ENCODE measurements around the gene MSL3. TPM values are rescaled to one million over a fixed set of nuclear protein-coding genes. Genes with fewer than 3 reads are reported as not detected.

MSL3 gene
- total RNA-seq, 1 donor from 2014 or later, result 11.2 TPM

GRCh38 chrX:11760958-11761357 is 2.9 kb downstream of the MSL3 start:
- no peak overlapping the region for H3K27ac ChIP-seq (replicated peaks)
- TF ChIP-seq, protein P1, sequence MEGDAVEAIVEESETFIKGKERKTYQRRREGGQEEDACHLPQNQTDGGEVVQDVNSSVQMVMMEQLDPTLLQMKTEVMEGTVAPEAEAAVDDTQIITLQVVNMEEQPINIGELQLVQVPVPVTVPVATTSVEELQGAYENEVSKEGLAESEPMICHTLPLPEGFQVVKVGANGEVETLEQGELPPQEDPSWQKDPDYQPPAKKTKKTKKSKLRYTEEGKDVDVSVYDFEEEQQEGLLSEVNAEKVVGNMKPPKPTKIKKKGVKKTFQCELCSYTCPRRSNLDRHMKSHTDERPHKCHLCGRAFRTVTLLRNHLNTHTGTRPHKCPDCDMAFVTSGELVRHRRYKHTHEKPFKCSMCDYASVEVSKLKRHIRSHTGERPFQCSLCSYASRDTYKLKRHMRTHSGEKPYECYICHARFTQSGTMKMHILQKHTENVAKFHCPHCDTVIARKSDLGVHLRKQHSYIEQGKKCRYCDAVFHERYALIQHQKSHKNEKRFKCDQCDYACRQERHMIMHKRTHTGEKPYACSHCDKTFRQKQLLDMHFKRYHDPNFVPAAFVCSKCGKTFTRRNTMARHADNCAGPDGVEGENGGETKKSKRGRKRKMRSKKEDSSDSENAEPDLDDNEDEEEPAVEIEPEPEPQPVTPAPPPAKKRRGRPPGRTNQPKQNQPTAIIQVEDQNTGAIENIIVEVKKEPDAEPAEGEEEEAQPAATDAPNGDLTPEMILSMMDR (IDR thresholded peaks at IDR 0.05; ENCODE audit: borderline replicate concordance), result no peak
- peaks cover 49% of the 10 kb centered on the region for H3K36me3 ChIP-seq
- peak overlapping the region; percentile 81 for H3K4me3 ChIP-seq
- no peak for DNase-seq
- intact Hi-C loops (cut with micrococcal nuclease), result no loop called here
- H3K4me1 ChIP-seq, result peaks cover 21% of the 10 kb centered on the region
- no peaks in the 10 kb centered on the region for H3K9me3 ChIP-seq (replicated peaks)
- H3K27me3 ChIP-seq (ENCODE audit: low read depth), result no peaks in the 10 kb centered on the region

DNA sequence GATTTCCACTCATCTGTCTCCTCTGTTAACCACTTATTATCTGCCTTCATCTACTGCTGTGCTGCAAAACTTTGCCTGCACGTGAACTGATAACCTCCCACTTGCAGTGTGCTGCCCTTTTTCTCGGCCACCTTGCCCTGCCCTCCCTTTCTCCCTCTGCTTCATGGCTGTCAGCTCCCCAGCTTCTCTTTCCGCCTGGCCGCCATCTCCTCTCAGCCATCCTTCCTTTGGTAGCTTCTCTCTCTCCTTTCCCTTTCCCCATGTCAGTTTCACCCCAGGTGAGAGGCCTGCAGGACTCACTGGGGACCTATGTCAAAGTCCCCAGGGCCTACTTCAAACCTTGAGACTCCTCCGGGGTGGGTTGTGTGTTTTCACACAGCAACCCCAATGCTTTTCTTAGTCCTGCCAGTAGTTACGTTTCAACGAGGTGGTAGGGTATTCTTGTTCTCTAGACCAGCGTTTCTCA is 6.6 kb downstream of the MSL3 start:
- intact Hi-C loops (cut with micrococcal nuclease), result no loop called here
- no peaks in the 10 kb centered on the region for H3K27me3 ChIP-seq (ENCODE audit: low read depth)
- H3K4me1 ChIP-seq, result peaks cover 13% of the 10 kb centered on the region
- no peak overlapping the region for H3K4me3 ChIP-seq
- H3K9me3 ChIP-seq (replicated peaks), result no peaks in the 10 kb centered on the region
- H3K36me3 ChIP-seq, result peaks cover 70% of the 10 kb centered on the region
- TF ChIP-seq, protein P1 (IDR thresholded peaks at IDR 0.05; ENCODE audit: borderline replicate concordance), result no peak
- H3K27ac ChIP-seq (replicated peaks), result no peak overlapping the region
- no peak for DNase-seq

GRCh38 chrX:11765449-11765848 is 7.4 kb downstream of the MSL3 start:
- DNase-seq, result no peak
- Histone ChIP-seq H3K4me1 (peaks cover 5% of the 10 kb centered on the region), H3K4me3 (no peak overlapping the region), H3K9me3 (replicated peaks) (no peaks in the 10 kb centered on the region), H3K27me3 (ENCODE audit: low read depth) (no peaks in the 10 kb centered on the region), H3K36me3 (peaks cover 72% of the 10 kb centered on the region), H3K27ac (replicated peaks) (no peak overlapping the region)
- intact Hi-C loops (cut with micrococcal nuclease), result no loop called here
- TF ChIP-seq, protein P1 (IDR thresholded peaks at IDR 0.05; ENCODE audit: borderline replicate concordance), result no peak

- H3K27me3 ChIP-seq (ENCODE audit: low read depth), result no peaks in the 10 kb centered on the region
- H3K9me3 ChIP-seq (replicated peaks), result no peaks in the 10 kb centered on the region
- DNase-seq, result no peak
- TF ChIP-seq, protein P1 (IDR thresholded peaks at IDR 0.05; ENCODE audit: borderline replicate concordance), result no peak
- H3K4me3 ChIP-seq, result no peak overlapping the region
- H3K27ac ChIP-seq (replicated peaks), result no peak overlapping the region
- H3K4me1 ChIP-seq, result no peaks in the 10 kb centered on the region
- H3K36me3 ChIP-seq, result peaks cover 65% of the 10 kb centered on the region
- intact Hi-C loops (cut with micrococcal nuclease), result no loop called here
These were observed 8.4 kb downstream of the MSL3 start for GRCh38 chrX:11766487-11766886.

GRCh38 chrX:11768039-11768438 is 10.0 kb downstream of the MSL3 start:
- Histone ChIP-seq H3K4me3 (no peak overlapping the region), H3K27ac (replicated peaks) (no peak overlapping the region), H3K4me1 (no peaks in the 10 kb centered on the region), H3K27me3 (ENCODE audit: low read depth) (no peaks in the 10 kb centered on the region), H3K9me3 (replicated peaks) (no peaks in the 10 kb centered on the region), H3K36me3 (peaks cover 56% of the 10 kb centered on the region)
- intact Hi-C loops (cut with micrococcal nuclease), result no loop called here
- TF ChIP-seq, protein P1 (IDR thresholded peaks at IDR 0.05; ENCODE audit: borderline replicate concordance), result no peak
- no peak for DNase-seq

Data from left ventricle myocardium inferior (tissue), 1 donor.